HEK293 (cell line): ENCODE results near the gene ITGA11.

Experiments used
- CTCF ChIA-PET: fragments of 350-600 bp; formaldehyde crosslinking; extraction: SDS; loops from one replicate; lab custom pipeline; 2021; ENCODE audit warnings: antibody characterized with exemption; lab: Yijun Ruan, JAX
- POLR2A ChIA-PET: fragments of 300-600 bp; formaldehyde crosslinking; extraction: SDS; loops from one replicate; lab custom pipeline; 2020; ENCODE audit warnings: antibody characterized with exemption, inconsistent platforms; lab: Yijun Ruan, JAX
- H3K27ac ChIP-seq: fragments of 200-500 bp; sonication (Bioruptor generic); 2 replicates; pipeline ENCODE4 v1.5.1; 2014; ENCODE audit warnings: low read depth, low read length, control low read depth, inconsistent platforms; ENCODE audit errors: extremely low read depth
- H3K36me3 ChIP-seq, 2 experiments: fragments of 200-500 bp in 1 of 2; sonication (Bioruptor generic) in 1 of 2; 1 replicate in 1 of 2; 2 replicates in 1 of 2; pipeline ENCODE4 v1.5.1; 2014 to 2017; ENCODE audit warnings: inconsistent platforms in 2 of 2, low read length in 2 of 2; ENCODE audit not compliant: control insufficient read depth in 2 of 2, insufficient read depth in 1 of 2
- H3K4me1 ChIP-seq: fragments of 200-500 bp; sonication (Bioruptor generic); 2 replicates; pipeline ENCODE4 v1.5.1; 2014; ENCODE audit warnings: mild to moderate bottlenecking, low read length, inconsistent platforms; ENCODE audit not compliant: control insufficient read depth, insufficient read depth
- H3K4me3 ChIP-seq: 2 replicates; pipeline ENCODE4 v1.5.1; 2011; ENCODE audit warnings: low read depth, mild to moderate bottlenecking, control low read depth, low read length, moderate library complexity
- H3K9me3 ChIP-seq: fragments of 200-500 bp; sonication (Bioruptor generic); 2 replicates; pipeline ENCODE4 v1.5.1; 2014; ENCODE audit warnings: low read depth, low read length, inconsistent platforms; ENCODE audit not compliant: control insufficient read depth, insufficient read depth
- GLI2 ChIP-seq: fragments of 450-650 bp; formaldehyde crosslinking; IDR thresholded peaks from 2 replicates; pipeline ENCODE4; 2017; ENCODE audit warnings: missing biosample characterization, missing genetic modification characterization, low read depth, borderline replicate concordance
- INSM2 ChIP-seq: fragments of 450-650 bp; formaldehyde crosslinking; IDR thresholded peaks from 2 replicates; pipeline ENCODE4 v1.5.1; 2016; ENCODE audit warnings: missing biosample characterization, missing genetic modification characterization
- KLF16 ChIP-seq: fragments of 450-650 bp; formaldehyde crosslinking; IDR thresholded peaks from 2 replicates; pipeline ENCODE4 v1.5.1; 2017; ENCODE audit warnings: missing biosample characterization, missing genetic modification characterization
- KLF8 ChIP-seq: fragments of 450-650 bp; formaldehyde crosslinking; IDR thresholded peaks from 2 replicates; pipeline ENCODE4 v1.5.1; 2016; ENCODE audit warnings: missing biosample characterization, missing genetic modification characterization
- PBX3 ChIP-seq: sonication (generic); formaldehyde crosslinking; IDR thresholded peaks from 2 replicates; pipeline ENCODE4 v1.8.1; 2022; ENCODE audit warnings: mild to moderate bottlenecking, moderate library complexity, missing genetic modification reagents
- SCRT1 ChIP-seq: fragments of 450-650 bp; formaldehyde crosslinking; IDR thresholded peaks from 2 replicates; pipeline ENCODE4 v1.5.1; 2016; ENCODE audit warnings: missing biosample characterization, missing genetic modification characterization, borderline replicate concordance
- TSHZ1 ChIP-seq: fragments of 450-650 bp; formaldehyde crosslinking; IDR thresholded peaks from 2 replicates; pipeline ENCODE4 v1.5.1; 2016; ENCODE audit warnings: missing biosample characterization, missing genetic modification characterization, borderline replicate concordance
- ZNF114 ChIP-seq: fragments of 450-650 bp; formaldehyde crosslinking; IDR thresholded peaks from 2 replicates; pipeline ENCODE4 v1.5.0; 2017; ENCODE audit warnings: missing biosample characterization, missing genetic modification characterization
- ZNF175 ChIP-seq: fragments of 450-650 bp; formaldehyde crosslinking; IDR thresholded peaks from 2 replicates; pipeline ENCODE4 v1.5.1; 2016; ENCODE audit warnings: missing biosample characterization, missing genetic modification characterization
- ZNF18 ChIP-seq: fragments of 450-650 bp; formaldehyde crosslinking; IDR thresholded peaks from 2 replicates; pipeline ENCODE4 v1.5.1; 2016; ENCODE audit warnings: missing biosample characterization, missing genetic modification characterization
- ZNF184 ChIP-seq: fragments of 450-650 bp; IDR thresholded peaks from 2 replicates; pipeline ENCODE4 v1.5.1; 2018; ENCODE audit warnings: missing biosample characterization, mild to moderate bottlenecking, missing genetic modification characterization
- ZNF37A ChIP-seq: fragments of 450-650 bp; IDR thresholded peaks from 2 replicates; pipeline ENCODE4 v1.5.1; 2018; ENCODE audit warnings: missing biosample characterization, missing genetic modification characterization
- ZNF398 ChIP-seq: fragments of 450-650 bp; formaldehyde crosslinking; IDR thresholded peaks from 2 replicates; pipeline ENCODE4 v1.5.1; 2017; ENCODE audit warnings: missing biosample characterization, missing genetic modification characterization
- ZNF600 ChIP-seq: fragments of 450-650 bp; formaldehyde crosslinking; IDR thresholded peaks from 2 replicates; pipeline ENCODE4 v1.5.1; 2016; ENCODE audit warnings: missing biosample characterization, missing genetic modification characterization
- ZNF660 ChIP-seq: fragments of 450-650 bp; IDR thresholded peaks from 2 replicates; pipeline ENCODE4 v1.5.1; 2018; ENCODE audit warnings: missing biosample characterization, mild to moderate bottlenecking, missing genetic modification characterization
- ZNF664 ChIP-seq: fragments of 450-650 bp; formaldehyde crosslinking; IDR thresholded peaks from 2 replicates; pipeline ENCODE4 v1.5.1; 2016; ENCODE audit warnings: missing biosample characterization, missing genetic modification characterization
- ZNF830 ChIP-seq: fragments of 450-650 bp; IDR thresholded peaks from 2 replicates; pipeline ENCODE4 v1.5.0; 2018; ENCODE audit warnings: missing biosample characterization, missing genetic modification characterization, low read depth, mild to moderate bottlenecking, moderate library complexity
- ZSCAN4 ChIP-seq: fragments of 450-650 bp; formaldehyde crosslinking; IDR thresholded peaks from 2 replicates; pipeline ENCODE4 v1.5.1; 2017; ENCODE audit warnings: missing biosample characterization, missing genetic modification characterization

The ITGA11 gene

GRCh38 chr15:68354923-68355322 is 77.0 kb downstream of the ITGA11 start (continued):
- 0 out of 2 replicates have a peak, but pooled peaks have one; percentile 39 for TF ChIP-seq TSHZ1 (tag by site-specific recombination)
- no peak for TF ChIP-seq SCRT1 (tag by site-specific recombination)
- TF ChIP-seq ZNF660 (tag by site-specific recombination), result peak; percentile 50; the same call in 1 of the 2 replicates
- no peak for TF ChIP-seq ZNF830 (tag by site-specific recombination)
- TF ChIP-seq ZNF398, result peak; percentile 11; the same call in 1 of the 2 replicates
- peak; percentile 40; the same call in 1 of the 2 replicates for TF ChIP-seq ZNF600 (tag by site-specific recombination)
- TF ChIP-seq INSM2, result 0 out of 2 replicates have a peak, but pooled peaks have one; percentile 25
- 0 out of 2 replicates have a peak, but pooled peaks have one; percentile 20 for TF ChIP-seq ZNF184 (tag by site-specific recombination)
- no peak for TF ChIP-seq ZNF37A
- TF ChIP-seq GLI2 (tag by site-specific recombination), result no peak

- Histone ChIP-seq H3K36me3 (no peaks in the 10 kb centered on the region), H3K9me3 (no peaks in the 10 kb centered on the region), H3K4me1 (no peaks in the 10 kb centered on the region)
- TF ChIP-seq ZNF664 (tag by site-specific recombination) (peak; percentile 61; the same call in 1 of the 2 replicates), ZNF175 (tag by site-specific recombination) (no peak)
- TF ChIP-seq, all 188 proteins: peak for 1
- Histone ChIP-seq H3K4me3 (no peak overlapping the region), H3K27ac (no peak overlapping the region)
- CTCF ChIA-PET, result interaction anchor here (0.6 to 1.3 kb wide), 5 partner anchors 17 to 345 kb away, joined by 3 to 5 read pairs (median 3); no protein-coding TSS in a partner anchor
- POLR2A ChIA-PET, result no interaction called here
These were observed 77.7 kb downstream of the ITGA11 start for GRCh38 chr15:68354268-68354667.

- TF ChIP-seq ZNF18 (tag by site-specific recombination) (no peak), ZNF37A (no peak), PBX3 (CRISPR knock-in tag) (no peak), ZSCAN4 (tag by site-specific recombination) (no peak), ZNF114 (tag by site-specific recombination) (no peak), KLF16 (tag by site-specific recombination) (no peak), KLF8 (tag by site-specific recombination) (no peak), ZNF175 (tag by site-specific recombination) (no peak)
- Histone ChIP-seq H3K9me3 (no peaks in the 10 kb centered on the region), H3K4me1 (no peaks in the 10 kb centered on the region), H3K36me3 (no peaks in the 10 kb centered on the region), H3K4me3 (no peak overlapping the region), H3K27ac (no peak overlapping the region)
- CTCF ChIA-PET, result interaction anchor here (0.6 to 1.3 kb wide), 6 partner anchors 18 to 345 kb away, joined by 3 to 5 read pairs (median 3); no protein-coding TSS in a partner anchor
- POLR2A ChIA-PET, result no interaction called here
These were observed 78.4 kb downstream of the ITGA11 start for GRCh38 chr15:68353421-68354135.
